IPS-18c (cell line): ENCODE results near the gene SARNP.
"Not testable (repeated sequence)": the region's sequence is repeated elsewhere in the genome, so short reads cannot be mapped to it uniquely, and the experiment has no call there.

Experiments
- H3K4me3 ChIP-seq: 2 replicates; pipeline ENCODE4 v1.7.0; 2013; ENCODE audit warnings: low read depth, mild to moderate bottlenecking, low read length, moderate library complexity; ENCODE audit not compliant: insufficient read depth
- H3K9me3 ChIP-seq: one replicate; pipeline ENCODE4 v1.6.1; 2013; ENCODE audit warnings: mild to moderate bottlenecking, low read length, moderate library complexity; ENCODE audit not compliant: control insufficient read depth, insufficient read depth

Gene SARNP, protein sequence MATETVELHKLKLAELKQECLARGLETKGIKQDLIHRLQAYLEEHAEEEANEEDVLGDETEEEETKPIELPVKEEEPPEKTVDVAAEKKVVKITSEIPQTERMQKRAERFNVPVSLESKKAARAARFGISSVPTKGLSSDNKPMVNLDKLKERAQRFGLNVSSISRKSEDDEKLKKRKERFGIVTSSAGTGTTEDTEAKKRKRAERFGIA

DNA sequence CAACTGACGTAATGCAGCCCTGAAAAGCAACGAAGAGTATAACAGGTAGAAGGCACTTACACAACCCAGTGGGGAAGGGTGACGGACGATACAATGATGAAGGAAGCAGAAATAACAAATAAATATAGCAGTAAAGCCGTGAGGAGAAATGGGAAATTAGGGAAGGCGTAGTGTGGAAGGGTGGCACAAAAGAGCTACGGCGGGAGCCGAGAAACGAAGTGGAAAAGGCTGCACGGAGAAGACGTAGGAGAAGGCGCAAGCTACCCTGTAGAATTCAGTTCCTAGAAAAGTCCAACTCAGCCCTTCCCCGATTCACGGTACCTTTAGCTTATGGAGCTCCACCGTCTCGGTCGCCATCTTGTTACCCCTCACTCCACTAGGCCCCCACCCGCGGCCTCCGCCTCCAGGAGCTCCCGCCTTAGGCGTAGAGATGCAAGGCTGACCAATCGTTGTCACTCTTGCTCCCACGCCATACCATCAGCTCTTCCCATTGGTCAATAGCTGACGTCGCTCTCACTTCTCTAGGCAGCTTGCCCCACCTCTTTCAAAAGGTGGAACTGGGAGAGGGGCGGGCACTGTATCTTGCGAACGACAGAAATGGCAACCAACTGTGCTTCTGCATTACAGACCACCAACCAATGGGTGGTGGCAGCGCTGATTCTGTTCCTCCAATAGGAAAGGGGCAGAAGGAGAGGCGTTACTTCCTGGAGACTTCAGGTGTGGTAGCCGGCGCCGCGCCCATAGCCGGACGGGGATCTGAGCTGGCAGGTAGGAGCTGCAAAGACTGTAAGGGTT is at the start of gene SARNP, which contains the start of gene ORMDL2:
Gene SARNP (minus strand): TSS at position 380 of the 795 bp plus-strand sequence. CDS start 23 bp downstream, at position 357.
Gene ORMDL2 (plus strand): TSS at position 697 of the 795 bp plus-strand sequence. CDS start 959 bp downstream, outside the sequence.
- Histone ChIP-seq H3K9me3 (no peaks in the 10 kb centered on the region), H3K4me3 (peak within 1 kb of the TSS; percentile 90)

DNA sequence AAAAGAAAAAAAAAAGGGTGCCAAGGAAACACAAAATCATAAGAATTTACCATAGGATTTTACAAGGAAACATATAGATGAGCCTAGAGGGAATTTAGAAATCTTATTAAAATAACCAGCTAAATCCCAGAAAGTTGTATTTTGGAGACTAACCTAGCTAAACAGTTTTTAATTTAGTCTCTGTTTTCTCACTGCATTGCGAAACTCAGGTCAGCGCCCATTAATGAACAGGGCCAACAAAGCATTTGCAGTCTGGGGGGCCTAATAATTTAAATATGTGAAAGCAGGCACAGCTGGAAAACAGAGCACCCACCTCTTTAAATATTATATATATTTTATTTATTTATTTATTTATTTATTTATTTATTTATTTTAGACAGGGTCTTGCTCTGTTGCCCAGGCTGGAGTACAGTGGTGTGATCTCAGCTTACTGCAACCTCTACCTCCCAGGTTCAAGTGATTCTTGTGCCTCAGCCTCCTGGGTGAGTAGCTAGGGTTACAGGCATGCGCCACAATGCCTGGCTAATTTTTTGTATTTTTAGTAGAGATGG is 49.0 kb upstream of the SARNP start:
- H3K9me3 ChIP-seq, H3K4me3 ChIP-seq: not testable (repeated sequence)

DNA sequence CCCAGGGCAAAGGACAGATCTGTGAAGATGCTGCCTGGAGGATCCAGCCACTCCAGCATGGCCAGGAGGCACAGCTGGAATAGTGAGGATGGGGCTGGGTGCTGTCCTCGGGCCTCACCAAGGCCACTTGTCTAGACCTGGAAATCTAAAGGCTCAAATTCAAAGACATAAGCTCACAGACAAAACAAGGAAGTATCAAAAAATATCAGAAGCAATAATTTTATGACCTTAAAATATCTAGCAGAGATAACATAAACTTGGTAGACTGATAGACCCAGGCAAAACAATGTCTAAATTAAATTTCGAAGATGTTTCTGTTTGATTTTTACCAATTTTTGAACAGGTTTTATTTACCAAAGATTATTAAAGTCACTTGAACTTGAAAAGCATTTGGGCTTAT is 47.8 kb upstream of the SARNP start:
- Histone ChIP-seq H3K9me3 (no peaks in the 10 kb centered on the region), H3K4me3 (no peak overlapping the region)

DNA sequence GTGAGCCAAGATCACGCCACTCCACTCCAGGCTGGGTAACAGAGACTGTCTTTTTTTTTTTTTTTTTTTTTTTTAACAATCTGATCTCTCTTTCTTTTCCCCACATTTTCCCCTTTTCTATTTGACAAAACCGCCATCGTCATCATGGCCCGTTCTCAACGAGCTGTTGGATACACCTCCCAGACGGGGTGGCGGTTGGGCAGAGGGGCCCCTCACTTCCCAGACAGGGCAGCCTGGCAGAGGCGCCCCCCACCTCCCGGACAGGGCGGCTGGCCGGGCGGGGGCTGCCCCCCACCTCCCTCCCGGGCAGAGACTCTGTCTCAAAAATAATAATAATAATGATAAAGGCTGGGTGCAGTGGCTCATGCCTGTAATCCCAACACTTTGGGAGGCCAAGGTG is 45.4 kb upstream of the SARNP start:
- not testable (repeated sequence) for H3K9me3 ChIP-seq, H3K4me3 ChIP-seq

DNA sequence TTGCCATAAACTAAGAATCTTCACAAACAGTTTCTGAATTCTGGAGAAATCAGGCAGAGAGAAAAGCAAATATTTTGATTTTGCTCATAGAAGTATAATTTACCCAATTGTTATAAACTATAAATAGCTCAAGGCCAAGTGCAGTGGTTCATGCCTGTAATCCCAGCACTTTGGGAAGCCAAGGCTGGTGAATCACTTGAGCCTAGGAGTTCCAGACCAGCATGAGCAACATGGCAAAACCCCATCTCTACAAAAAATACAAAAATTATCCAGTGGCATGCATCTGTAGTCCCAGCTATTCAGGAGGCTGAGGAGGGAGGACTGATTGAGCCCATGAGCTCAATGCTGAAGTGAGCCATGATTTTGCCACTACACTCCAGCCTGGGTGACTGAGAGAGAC is 44.8 kb upstream of the SARNP start:
- no peaks in the 10 kb centered on the region for H3K9me3 ChIP-seq

DNA sequence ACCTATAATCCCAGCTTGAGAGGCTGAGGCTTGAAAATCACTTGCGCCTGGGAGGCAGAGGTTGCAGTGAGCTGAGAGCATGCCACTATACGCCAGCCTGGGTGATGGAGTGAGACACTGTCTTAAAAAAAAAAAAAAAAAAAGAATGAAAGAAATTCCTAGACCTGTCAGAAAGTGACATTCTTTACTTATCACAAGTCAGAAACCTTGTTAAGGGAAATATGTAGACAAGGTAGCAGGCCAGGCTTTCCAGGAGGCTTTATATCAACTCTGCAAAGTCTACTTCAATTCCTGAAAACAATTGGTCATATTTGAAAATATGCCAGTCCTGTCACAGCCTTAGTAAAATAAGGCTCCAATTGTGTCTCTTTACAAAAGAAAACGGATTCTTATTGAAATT is 44.3 kb upstream of the SARNP start:
- Histone ChIP-seq H3K4me3 (no peak overlapping the region), H3K9me3 (no peaks in the 10 kb centered on the region)

More for the DNA sequence above, 44.8 kb upstream of the SARNP start:
- no peak overlapping the region for H3K4me3 ChIP-seq

DNA sequence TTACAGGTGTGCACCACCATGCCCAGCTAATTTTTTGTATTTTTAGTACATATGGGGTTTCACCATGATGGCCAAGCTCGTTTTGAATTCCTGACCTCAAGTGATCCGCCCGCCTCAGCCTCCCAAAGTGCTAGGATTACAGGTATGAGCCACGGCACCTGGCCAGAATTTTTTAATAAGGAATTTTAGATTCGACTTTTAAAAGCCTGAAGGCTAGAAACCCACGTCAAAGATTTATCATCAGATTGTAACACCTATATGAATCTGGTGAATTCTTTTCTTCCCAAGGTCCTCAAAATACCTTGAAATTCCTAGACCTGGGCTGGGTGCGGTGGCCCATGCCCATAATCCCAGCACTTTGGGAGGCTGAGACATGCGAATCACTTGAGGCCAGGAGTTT is 43.9 kb upstream of the SARNP start:
- H3K9me3 ChIP-seq = no peaks in the 10 kb centered on the region
- H3K4me3 ChIP-seq = no peak overlapping the region

DNA sequence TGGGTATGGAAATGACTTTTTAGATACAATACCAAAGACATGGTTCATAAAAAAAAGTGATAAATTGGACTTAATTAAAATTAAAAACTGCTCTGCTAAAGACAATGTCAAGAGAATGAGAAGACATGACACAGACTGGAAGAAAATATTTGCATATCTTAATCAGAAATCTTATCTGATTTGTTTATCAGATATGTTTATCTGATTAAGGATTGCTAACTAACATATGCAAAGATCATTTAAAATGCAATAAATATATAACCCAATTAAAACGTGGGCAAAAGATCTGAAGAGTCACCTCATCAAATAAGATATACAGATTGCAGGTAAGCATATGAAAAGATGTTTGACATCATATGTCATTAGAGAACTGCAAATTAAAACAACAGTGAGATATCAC is 35.2 kb upstream of the SARNP start:
- Histone ChIP-seq H3K9me3 (no peaks in the 10 kb centered on the region), H3K4me3 (no peak overlapping the region)

GRCh38 chr12:55850893-55851292 is 33.4 kb upstream of the SARNP start:
- H3K4me3 ChIP-seq = no peak overlapping the region

DNA sequence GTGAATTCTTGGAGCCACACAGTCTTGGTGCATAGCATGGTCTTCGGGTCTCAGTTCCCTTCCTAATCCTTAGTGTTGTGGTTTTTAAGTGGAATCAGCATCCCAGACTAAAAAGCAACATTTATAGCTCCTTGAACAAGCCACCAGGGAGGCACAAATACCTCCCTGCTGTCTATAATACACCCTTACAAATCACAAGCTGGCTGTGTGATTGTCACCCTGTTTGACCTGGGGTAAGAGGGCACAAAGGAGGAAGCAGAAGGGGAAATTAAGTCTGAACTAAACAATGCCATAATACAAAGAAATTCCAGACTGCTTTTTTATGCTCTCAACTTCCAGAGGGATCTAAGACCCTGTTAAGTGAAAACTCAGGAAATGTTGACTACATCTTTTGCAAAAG is 32.9 kb upstream of the SARNP start:
- Histone ChIP-seq H3K4me3 (no peak overlapping the region), H3K9me3 (no peaks in the 10 kb centered on the region)

More at GRCh38 chr12:55850893-55851292, 33.4 kb upstream of the SARNP start:
- H3K9me3 ChIP-seq = no peaks in the 10 kb centered on the region

- H3K9me3 ChIP-seq = no peaks in the 10 kb centered on the region
- H3K4me3 ChIP-seq = no peak overlapping the region
Measured at GRCh38 chr12:55849616-55850343, 32.3 kb upstream of the SARNP start.

GRCh38 chr12:55847603-55848291 is 30.2 kb upstream of the SARNP start:
- Histone ChIP-seq H3K4me3 (no peak overlapping the region), H3K9me3 (no peaks in the 10 kb centered on the region)

DNA sequence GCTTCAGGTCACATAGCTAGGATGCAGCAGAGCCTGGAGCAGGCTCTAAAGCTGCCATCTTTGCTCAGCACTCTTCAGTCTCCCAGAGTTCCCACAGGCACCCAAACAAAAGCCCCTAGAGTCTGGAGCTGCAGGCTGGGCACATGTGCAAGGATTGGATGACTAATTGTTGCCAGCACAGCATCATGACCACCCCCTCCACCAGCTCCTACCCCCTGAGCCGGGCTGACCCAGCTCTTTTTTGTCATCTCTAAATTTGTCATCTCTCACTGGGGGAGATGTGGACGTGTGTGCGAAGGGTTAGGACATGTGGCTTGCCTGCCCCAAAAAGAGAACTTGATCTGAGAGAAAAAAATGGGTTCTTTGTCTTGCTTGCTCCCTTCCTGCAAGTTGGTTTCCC is 29.5 kb upstream of the SARNP start:
- Histone ChIP-seq H3K9me3 (no peaks in the 10 kb centered on the region), H3K4me3 (no peak overlapping the region)

GRCh38 chr12:55845785-55846496 is 28.4 kb upstream of the SARNP start:
- Histone ChIP-seq H3K4me3 (no peak overlapping the region), H3K9me3 (no peaks in the 10 kb centered on the region)

- no peak overlapping the region for H3K4me3 ChIP-seq
- no peaks in the 10 kb centered on the region for H3K9me3 ChIP-seq
Measured at GRCh38 chr12:55845361-55845760, 27.8 kb upstream of the SARNP start.

GRCh38 chr12:55844961-55845360 is 27.4 kb upstream of the SARNP start:
- Histone ChIP-seq H3K9me3 (no peaks in the 10 kb centered on the region), H3K4me3 (no peak overlapping the region)
